ENCODE data around the gene DAPK1.

The DAPK1 gene

DNA sequence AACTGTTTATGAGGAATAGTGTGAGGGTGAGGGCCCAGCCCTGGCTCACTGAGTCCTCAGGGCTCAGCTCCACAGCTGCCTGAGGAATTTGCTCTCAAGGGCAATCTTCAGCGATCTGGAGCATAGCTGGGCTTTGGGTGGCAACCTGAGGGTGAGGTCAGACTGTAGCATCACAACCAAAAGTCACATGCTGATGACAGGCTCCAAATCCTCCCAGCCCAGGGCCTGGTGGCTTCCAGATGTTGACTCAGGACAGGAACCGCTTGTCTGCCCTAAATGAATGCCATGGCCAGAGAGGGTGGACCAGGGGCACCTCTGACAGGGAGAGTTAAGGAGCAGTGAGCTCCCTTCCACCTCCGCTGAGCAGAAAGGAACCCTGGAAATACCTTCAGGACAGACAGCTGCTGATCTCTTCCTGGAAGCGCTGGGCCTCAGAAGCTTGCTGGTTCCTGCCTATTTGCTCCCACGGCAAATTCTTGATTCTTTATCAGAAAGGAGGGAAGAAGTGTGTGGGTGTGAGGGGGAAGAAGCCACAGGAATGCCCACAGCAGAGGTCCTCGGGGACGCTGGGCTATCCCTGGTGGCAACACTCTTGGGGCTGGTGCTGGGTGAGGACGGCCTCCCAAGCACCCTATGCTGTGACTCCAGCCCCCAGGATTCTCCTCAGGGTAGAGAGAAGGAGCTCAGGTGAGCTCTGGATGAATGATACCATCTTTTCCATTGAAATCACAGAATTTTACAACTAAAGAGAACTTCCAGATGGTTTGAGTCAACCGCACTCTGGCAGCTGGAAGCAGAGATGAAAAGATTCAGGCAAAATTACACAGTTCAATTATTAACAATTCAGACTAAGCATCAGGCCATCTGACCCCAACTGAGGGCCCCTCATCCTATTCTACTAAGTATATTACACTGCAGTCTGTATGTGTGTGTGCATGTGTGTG is 214.5 kb downstream of the DAPK1 start (continued):
- TF ChIP-seq ZNF610 (tag by site-specific recombination; IDR thresholded peaks at IDR 0.05; ENCODE audit: borderline replicate concordance): no peak
- no peak for TF ChIP-seq ZNF19 (tag by site-specific recombination; IDR thresholded peaks at IDR 0.05; ENCODE audit: low read depth)
- no peak for TF ChIP-seq ZIC2 (tag by site-specific recombination; IDR thresholded peaks at IDR 0.05)
- TF ChIP-seq ZNF626 (tag by site-specific recombination; IDR thresholded peaks at IDR 0.05): no peak
- TF ChIP-seq ZNF514 (tag by site-specific recombination; IDR thresholded peaks at IDR 0.05): no peak
- no peak for TF ChIP-seq PRDM1 (tag by site-specific recombination; IDR thresholded peaks at IDR 0.05)

- peaks cover 0 to 3% of the 10 kb centered on the region in 2 experiments; a peak in 1 of 3 replicates for H3K36me3 ChIP-seq (ENCODE audit: control insufficient read depth in 2 of 2, insufficient read depth in 1 of 2, low read length in 2 of 2)
- ChIA-PET POLR2A (interaction anchor here (0.5 kb wide), 1 partner anchor 12 kb away, joined by 4 read pairs; no protein-coding TSS in a partner anchor), CTCF (no interaction called here)
- no peak overlapping the region for H3K27ac ChIP-seq (ENCODE audit: extremely low read depth, low read depth, low read length)
- no peak overlapping the region for H3K4me3 ChIP-seq (ENCODE audit: low read depth, low read length)
- H3K9me3 ChIP-seq (ENCODE audit: control insufficient read depth, insufficient read depth, low read depth, low read length): no peaks in the 10 kb centered on the region
- TF ChIP-seq GLI4 (tag by site-specific recombination; IDR thresholded peaks at IDR 0.05) (no peak), SCRT2 (tag by site-specific recombination; IDR thresholded peaks at IDR 0.05) (no peak), KLF8 (tag by site-specific recombination; IDR thresholded peaks at IDR 0.05) (no peak), YY2 (tag by site-specific recombination; IDR thresholded peaks at IDR 0.05) (no peak), ZNF704 (tag by site-specific recombination; IDR thresholded peaks at IDR 0.05) (0 out of 2 replicates have a peak, but pooled peaks have one; percentile 31), ZNF707 (tag by site-specific recombination; IDR thresholded peaks at IDR 0.05) (0 out of 2 replicates have a peak, but pooled peaks have one; percentile 25), ZNF785 (tag by site-specific recombination; IDR thresholded peaks at IDR 0.05) (no peak; the same call in 1 of the 2 replicates), GLIS1 (tag by site-specific recombination; IDR thresholded peaks at IDR 0.05) (no peak)
- TF ChIP-seq, protein P1, sequence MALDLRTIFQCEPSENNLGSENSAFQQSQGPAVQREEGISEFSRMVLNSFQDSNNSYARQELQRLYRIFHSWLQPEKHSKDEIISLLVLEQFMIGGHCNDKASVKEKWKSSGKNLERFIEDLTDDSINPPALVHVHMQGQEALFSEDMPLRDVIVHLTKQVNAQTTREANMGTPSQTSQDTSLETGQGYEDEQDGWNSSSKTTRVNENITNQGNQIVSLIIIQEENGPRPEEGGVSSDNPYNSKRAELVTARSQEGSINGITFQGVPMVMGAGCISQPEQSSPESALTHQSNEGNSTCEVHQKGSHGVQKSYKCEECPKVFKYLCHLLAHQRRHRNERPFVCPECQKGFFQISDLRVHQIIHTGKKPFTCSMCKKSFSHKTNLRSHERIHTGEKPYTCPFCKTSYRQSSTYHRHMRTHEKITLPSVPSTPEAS (tag by site-specific recombination; IDR thresholded peaks at IDR 0.05): peak; percentile 83
- H3K4me1 ChIP-seq (ENCODE audit: control insufficient read depth, insufficient read depth, low read length): no peaks in the 10 kb centered on the region
Observed at GRCh38 chr9:87712801-87713277, 215.2 kb downstream of the DAPK1 start.

DNA sequence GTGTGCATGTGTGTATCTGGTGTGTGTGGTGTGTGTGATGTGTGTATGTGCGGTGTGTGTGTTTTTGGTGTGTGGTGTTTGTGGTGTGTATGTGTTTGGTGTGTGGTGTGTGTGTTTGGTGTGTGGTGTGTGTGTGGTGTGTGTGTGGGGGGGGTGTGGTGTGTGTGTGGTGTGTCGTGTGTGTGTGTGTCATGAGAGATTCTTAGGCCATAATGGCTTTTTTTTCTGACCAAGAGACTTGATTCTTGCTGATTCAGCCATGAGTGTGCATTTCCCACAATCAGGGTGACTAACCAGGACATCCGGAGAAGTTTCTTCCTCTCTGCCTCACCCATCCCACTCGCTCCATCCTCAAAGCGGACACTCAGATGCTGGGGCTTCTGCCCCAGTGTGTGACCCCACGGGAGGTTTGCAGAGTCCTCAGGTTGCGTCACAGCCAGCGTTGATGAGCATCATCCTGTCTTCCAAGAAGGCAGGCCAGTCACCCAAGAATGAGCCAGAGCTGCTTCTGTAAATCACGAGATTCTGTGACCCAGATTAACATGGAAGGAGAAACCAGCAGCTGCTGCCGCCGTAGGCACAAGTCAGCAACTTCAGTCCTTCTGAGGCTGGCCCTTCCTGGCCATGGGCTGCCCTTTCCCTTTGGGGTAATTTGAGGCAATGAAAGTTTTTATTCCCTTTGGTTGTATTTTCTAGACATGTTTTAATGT is 215.8 kb downstream of the DAPK1 start:
- Histone ChIP-seq H3K9me3 (ENCODE audit: control insufficient read depth, insufficient read depth, low read depth, low read length) (no peaks in the 10 kb centered on the region), H3K36me3 (ENCODE audit: control insufficient read depth in 2 of 2, insufficient read depth in 1 of 2, low read length in 2 of 2) (no peaks in the 10 kb centered on the region), H3K4me3 (ENCODE audit: low read depth, low read length) (no peak overlapping the region), H3K4me1 (ENCODE audit: control insufficient read depth, insufficient read depth, low read length) (no peaks in the 10 kb centered on the region), H3K27ac (ENCODE audit: extremely low read depth, low read depth, low read length) (no peak overlapping the region)
- ChIA-PET POLR2A (no interaction called here), CTCF (no interaction called here)
- no peak for TF ChIP-seq EGR2 (tag by site-specific recombination; IDR thresholded peaks at IDR 0.05; ENCODE audit: low read depth)
- peak; percentile 64; the same call in 1 of the 2 replicates for TF ChIP-seq ZNF239 (tag by site-specific recombination; IDR thresholded peaks at IDR 0.05)
- 0 out of 2 replicates have a peak, but pooled peaks have one; percentile 30 for TF ChIP-seq ZNF600 (tag by site-specific recombination; IDR thresholded peaks at IDR 0.05)
- TF ChIP-seq ZNF2 (tag by site-specific recombination; IDR thresholded peaks at IDR 0.05): no peak; the same call in 1 of the 2 replicates
- no peak; the same call in 1 of the 2 replicates for TF ChIP-seq ZNF423 (tag by site-specific recombination; IDR thresholded peaks at IDR 0.05)
- TF ChIP-seq ZNF623 (tag by site-specific recombination; IDR thresholded peaks at IDR 0.05): no peak
- TF ChIP-seq ZNF776 (tag by site-specific recombination; IDR thresholded peaks at IDR 0.05; ENCODE audit: borderline replicate concordance): no peak
- TF ChIP-seq ZNF280C (tag by site-specific recombination; IDR thresholded peaks at IDR 0.05): no peak
- TF ChIP-seq FEZF1 (tag by site-specific recombination; IDR thresholded peaks at IDR 0.05): no peak
- TF ChIP-seq ZNF529 (tag by site-specific recombination; IDR thresholded peaks at IDR 0.05; ENCODE audit: insufficient replicate concordance): no peak
- no peak for TF ChIP-seq ZNF292 (tag by site-specific recombination; IDR thresholded peaks at IDR 0.05; ENCODE audit: borderline replicate concordance, low read depth)
- no peak for TF ChIP-seq ZNF571 (tag by site-specific recombination; IDR thresholded peaks at IDR 0.05)
- TF ChIP-seq ZNF175 (tag by site-specific recombination; IDR thresholded peaks at IDR 0.05): no peak
